GM12873 (cell line): ENCODE measurements around the gene HJV.

ENCODE experiments used
- TF ChIP-seq, protein P1 (sequence below): IDR thresholded peaks from 2 replicates; pipeline ENCODE4 v1.5.1; 2012; ENCODE audit warnings: low read depth, mild to moderate bottlenecking, moderate library complexity, low read length, control low read depth; ENCODE audit not compliant: insufficient read depth; ENCODE audit errors: missing control alignments

The HJV gene

DNA sequence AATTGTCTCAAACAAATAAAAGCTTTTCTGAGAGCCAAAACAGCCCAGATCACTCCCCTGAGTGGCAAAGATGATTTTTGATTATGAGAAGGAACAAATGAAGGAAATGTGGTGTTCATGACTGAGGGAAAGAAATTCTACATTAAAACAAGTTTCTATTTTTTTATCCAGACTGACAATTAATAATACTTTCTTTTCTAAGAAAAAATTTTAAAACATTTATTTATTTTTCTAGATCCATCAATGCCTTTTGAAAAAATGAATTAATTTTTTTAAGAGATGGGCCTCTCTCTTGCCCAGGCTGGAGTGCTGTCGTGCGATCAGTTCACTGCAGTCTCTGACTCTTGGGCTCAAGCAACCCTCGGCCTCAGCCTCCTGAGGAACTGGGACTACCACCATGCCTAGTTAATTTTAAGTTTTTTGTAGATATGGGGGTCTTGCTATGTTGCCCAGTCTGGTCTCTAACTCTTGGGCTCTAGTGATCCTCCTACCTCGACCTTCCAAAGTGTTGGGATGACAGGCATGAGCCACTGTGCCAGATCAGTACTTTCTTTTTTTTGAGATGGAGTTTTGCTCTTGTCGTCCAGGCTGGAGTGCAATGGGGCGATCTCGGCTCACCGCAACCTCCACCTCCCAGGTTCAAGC, 13.9 kb downstream of the HJV start:
- TF ChIP-seq, protein P1, sequence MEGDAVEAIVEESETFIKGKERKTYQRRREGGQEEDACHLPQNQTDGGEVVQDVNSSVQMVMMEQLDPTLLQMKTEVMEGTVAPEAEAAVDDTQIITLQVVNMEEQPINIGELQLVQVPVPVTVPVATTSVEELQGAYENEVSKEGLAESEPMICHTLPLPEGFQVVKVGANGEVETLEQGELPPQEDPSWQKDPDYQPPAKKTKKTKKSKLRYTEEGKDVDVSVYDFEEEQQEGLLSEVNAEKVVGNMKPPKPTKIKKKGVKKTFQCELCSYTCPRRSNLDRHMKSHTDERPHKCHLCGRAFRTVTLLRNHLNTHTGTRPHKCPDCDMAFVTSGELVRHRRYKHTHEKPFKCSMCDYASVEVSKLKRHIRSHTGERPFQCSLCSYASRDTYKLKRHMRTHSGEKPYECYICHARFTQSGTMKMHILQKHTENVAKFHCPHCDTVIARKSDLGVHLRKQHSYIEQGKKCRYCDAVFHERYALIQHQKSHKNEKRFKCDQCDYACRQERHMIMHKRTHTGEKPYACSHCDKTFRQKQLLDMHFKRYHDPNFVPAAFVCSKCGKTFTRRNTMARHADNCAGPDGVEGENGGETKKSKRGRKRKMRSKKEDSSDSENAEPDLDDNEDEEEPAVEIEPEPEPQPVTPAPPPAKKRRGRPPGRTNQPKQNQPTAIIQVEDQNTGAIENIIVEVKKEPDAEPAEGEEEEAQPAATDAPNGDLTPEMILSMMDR: no peak

DNA sequence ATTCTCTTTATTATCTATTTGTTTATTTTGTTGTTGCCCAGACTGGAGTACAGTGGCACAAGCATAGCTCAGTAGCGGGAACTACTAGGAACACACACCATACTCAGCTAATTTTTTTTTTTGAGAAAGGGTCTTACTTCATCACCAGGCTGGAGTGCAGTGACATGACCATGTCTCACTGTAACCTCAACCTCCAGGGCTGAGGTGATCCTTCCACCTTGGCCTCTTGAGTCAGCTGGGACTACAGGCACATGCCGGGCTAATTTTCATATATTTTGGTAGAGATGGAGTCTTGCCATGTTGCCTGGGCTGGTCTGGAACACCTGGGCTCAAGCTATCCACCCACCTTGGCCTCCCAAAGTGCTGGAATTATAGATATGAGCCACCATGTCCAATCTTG, 19.8 kb downstream of the HJV start:
- TF ChIP-seq, protein P1: no peak

DNA sequence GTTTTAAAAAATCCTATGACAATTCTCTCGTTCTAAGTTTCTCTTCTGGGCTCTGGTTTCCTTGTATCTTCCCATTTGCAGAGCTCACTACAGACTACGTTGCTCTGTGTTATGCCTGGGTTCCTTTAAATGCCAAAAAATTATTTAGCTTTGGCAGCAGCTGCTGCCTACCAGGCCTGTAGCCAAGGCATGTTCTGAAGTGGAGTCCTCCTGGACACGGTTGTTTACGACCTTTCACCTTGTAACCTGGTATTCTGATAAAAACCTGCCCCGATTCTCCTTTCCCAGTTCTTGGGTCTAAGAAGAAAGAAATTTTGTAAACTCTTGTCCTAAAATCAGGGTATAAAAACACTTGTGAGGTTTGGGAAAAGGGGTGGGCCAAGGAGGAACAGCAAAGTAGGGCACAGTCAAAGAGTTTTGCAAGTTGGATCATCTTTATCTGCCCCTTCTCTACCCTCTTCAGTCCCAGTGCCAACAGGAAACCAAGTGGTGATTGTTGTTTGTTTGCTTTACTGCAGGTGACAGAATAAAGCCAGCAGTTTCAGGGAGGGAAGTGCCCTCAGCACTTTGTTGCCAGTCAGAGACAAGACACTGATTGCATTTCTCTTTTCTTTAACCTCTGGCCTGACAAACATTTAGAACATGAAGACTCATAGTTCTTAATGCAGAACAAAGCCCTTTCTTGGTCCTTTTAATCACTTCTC, 22.1 kb downstream of the HJV start:
- TF ChIP-seq, protein P1: no peak

DNA sequence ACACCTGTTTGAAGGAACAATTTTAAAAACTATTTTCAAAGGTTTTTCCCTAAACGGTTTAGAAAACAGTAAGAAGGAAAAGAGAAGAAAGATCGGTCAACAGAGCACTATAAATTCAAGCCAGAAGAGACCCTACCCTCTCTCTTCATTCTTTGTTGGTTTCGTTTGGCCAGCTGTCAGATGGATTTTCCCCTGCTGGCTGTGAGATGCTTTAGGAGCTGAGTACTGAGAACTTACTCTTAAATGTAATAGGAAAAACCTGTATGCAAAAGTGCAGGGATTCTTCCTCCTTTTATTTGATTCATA, 23.9 kb downstream of the HJV start:
- TF ChIP-seq, protein P1: no peak

DNA sequence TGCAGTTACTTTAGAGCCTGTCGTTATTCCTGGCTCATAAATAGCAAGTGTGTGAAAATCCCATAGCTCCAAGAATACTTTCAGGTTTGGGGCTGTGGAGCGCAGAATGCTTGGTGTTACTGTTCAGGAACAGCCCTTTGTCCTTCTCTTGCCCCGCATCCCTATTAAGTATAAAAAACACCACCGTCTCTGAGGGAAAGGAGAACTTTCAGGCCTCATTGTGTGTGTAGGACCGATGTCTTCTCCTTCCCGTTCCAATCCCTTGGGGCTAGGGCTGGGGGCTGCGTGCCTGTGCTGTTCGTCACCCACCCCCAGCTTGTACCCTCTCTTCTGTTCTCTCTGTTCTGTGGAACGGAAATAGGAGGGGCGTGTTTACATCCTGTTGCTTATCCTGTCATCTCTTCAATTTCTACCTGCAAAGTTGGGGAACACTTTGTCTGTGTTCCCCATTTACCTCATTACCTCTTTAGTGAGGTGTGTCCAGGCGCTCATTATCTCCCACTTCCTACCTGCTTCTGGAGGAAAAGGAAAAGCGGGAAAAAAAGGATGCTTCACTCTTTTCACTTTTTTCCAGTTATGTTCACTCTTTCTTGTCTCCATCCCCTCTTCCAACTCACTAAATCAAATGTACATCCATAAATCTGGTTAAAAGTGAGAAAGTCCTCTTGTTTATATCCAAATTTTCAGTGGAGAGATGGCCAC, 24.4 kb downstream of the HJV start:
- TF ChIP-seq, protein P1: no peak

DNA sequence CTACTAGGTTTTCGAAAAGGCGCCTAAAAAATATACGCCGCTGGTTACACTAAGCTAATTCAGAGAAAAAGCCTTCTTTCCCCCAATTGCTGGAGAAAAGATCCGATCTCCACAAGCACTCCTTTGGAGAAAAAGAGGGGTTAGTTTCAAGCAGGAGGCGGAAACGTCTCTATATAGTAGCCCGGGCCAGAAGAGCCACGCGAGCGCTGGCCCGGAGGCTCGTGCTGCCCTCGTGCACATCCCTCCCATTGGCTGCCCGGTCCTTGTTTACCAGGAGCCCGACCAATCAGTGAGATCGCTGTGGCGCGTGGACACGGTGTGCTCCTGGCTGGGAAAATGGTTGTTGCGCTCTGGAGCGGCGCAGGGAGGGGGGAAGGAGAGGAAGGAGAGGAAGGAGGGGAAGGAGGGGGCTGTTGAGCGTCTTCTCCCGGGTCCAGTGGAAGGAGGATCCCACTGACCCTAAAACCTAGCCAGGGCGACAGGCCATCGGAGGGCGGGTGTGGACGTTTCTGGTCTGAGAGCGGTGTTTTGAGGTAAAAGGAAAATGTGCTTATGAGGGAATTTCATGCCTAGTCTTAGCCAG, 25.0 kb downstream of the HJV start, which contains the start of gene TXNIP:
Gene TXNIP, minus strand, starts transcription at position 147 of the 583 bp plus-strand sequence. CDS start 313 bp downstream, outside the sequence.
- TF ChIP-seq, protein P1: no peak

DNA sequence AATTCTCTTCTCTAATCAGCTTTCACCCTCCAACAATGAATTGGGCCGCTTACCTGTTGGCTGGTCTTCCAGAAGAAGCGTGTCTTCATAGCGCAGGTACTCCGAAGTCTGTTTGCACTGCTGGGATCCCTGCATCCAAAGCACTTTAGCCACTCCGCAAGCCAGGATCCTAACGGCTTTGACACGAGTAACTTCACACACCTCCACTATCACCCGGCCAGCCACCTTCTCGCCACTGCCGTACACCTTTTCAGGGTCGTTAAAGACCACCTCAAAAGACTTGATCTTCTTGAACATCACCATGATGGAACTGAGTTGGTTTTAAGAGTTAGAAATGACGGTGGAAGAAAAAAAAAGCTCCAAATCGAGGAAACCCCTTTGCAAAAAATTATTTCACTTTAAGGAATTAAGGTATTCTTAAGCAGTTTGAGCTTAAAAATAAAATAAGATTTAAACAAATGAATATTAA, 25.5 kb downstream of the HJV start:
- TF ChIP-seq, protein P1: no peak
